Measurements from ENCODE around the gene PTPRN2.
"Not testable (repeated sequence)": the region's sequence is repeated elsewhere in the genome, so short reads cannot be mapped to it uniquely, and the experiment has no call there.

DNA sequence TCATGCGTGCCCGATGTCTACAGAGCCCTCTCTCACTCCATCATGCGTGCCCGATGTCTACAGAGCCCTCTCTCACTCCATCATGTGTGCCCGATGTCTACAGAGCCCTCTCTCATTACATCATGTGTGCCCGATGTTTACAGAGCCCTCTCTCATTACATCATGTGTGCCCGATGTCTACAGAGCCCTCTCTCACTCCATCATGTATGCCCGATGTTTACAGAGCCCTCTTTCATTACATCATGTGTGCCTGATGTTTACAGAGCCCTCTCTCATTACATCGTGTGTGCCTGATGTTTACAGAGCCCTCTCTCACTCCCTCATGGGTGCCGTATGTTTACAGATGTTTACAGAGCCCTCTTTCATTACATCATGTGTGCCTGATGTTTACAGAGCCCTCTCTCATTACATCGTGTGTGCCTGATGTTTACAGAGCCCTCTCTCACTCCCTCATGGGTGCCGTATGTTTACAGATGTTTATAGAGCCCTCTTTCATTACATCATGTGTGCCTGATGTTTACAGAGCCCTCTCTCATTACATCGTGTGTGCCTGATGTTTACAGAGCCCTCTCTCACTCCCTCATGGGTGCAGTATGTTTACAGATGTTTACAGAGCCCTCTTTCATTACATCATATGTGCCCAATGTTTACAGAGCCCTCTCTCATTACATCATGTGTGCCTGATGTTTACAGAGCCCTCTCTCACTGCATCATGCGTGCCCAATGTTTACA lies 739.7 kb downstream of the PTPRN2 start:
- TF ChIP-seq CTBP1 (IDR thresholded peaks at IDR 0.05; ENCODE audit: borderline replicate concordance); HDGF (IDR thresholded peaks at IDR 0.05; ENCODE audit: borderline replicate concordance); FOXM1 (IDR thresholded peaks at IDR 0.05; ENCODE audit: borderline replicate concordance); ELF4 (IDR thresholded peaks at IDR 0.05); BHLHE40 (IDR thresholded peaks at IDR 0.05; ENCODE audit: borderline replicate concordance); L3MBTL2 (conservative IDR thresholded peaks at IDR 0.05): not testable (repeated sequence)
- TF ChIP-seq, protein P1, sequence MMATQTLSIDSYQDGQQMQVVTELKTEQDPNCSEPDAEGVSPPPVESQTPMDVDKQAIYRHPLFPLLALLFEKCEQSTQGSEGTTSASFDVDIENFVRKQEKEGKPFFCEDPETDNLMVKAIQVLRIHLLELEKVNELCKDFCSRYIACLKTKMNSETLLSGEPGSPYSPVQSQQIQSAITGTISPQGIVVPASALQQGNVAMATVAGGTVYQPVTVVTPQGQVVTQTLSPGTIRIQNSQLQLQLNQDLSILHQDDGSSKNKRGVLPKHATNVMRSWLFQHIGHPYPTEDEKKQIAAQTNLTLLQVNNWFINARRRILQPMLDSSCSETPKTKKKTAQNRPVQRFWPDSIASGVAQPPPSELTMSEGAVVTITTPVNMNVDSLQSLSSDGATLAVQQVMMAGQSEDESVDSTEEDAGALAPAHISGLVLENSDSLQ (IDR thresholded peaks at IDR 0.05): not testable (repeated sequence)
